SU-DHL-6 (cell line): Measurements from ENCODE around the gene VPS26B.

Experiments used
- EZH2phosphoT487 ChIP-seq: fragments of 200-600 bp; sonication (generic), shearing (Covaris generic); conservative IDR thresholded peaks from 2 replicates; pipeline ENCODE4 v1.6.1; 2018; ENCODE audit warnings: mild to moderate bottlenecking, antibody characterized with exemption, low read length, moderate library complexity, mixed read lengths
- TF ChIP-seq, protein P1 (sequence below): fragments of 200-600 bp; sonication (generic); IDR thresholded peaks from one replicate; pipeline ENCODE4 v1.5.1; 2017; ENCODE audit warnings: antibody characterized with exemption, mild to moderate bottlenecking, low read length, moderate library complexity; ENCODE audit not compliant: insufficient read depth, poor library complexity, severe bottlenecking

DNA sequence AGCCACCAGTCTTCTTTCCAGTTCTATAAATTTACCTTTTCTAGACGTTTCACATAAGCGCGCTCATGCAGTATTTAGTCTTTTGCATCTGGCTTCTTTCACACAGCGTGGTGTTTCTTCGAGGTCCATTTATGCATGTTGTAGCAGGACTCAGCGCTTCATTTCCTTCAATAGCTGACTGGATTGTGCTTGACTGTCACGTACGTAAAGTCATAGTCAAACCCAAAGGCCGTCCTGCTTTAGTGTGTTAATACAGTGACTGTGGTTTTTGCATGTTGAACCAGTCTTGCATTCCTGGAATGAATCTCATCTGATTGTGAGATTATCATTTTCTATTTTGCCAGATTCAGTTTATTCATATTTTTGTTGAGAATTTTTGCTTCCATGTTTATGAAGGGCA is 70.2 kb downstream of the VPS26B start:
- TF ChIP-seq, protein P1, sequence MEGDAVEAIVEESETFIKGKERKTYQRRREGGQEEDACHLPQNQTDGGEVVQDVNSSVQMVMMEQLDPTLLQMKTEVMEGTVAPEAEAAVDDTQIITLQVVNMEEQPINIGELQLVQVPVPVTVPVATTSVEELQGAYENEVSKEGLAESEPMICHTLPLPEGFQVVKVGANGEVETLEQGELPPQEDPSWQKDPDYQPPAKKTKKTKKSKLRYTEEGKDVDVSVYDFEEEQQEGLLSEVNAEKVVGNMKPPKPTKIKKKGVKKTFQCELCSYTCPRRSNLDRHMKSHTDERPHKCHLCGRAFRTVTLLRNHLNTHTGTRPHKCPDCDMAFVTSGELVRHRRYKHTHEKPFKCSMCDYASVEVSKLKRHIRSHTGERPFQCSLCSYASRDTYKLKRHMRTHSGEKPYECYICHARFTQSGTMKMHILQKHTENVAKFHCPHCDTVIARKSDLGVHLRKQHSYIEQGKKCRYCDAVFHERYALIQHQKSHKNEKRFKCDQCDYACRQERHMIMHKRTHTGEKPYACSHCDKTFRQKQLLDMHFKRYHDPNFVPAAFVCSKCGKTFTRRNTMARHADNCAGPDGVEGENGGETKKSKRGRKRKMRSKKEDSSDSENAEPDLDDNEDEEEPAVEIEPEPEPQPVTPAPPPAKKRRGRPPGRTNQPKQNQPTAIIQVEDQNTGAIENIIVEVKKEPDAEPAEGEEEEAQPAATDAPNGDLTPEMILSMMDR, result no peak
- TF ChIP-seq EZH2phosphoT487, result no peak
